NCI-H460 (cell line): ENCODE data around the gene CPT1A. TPM values are rescaled to one million over a fixed set of nuclear protein-coding genes. Genes with fewer than 3 reads are reported as not detected.

Source experiments
- DNase-seq: peaks from one replicate; pipeline ENCODE4 v3.0.0-alpha.2; 2016; ENCODE audit warnings: low read depth; ENCODE audit errors: extremely low read depth
- total RNA-seq: library from RNA; depleted of rRNA; stranded (reverse); fragments of >200 nt; shearing (Covaris generic); gene quantifications from 2 replicates; pipeline ENCODE4 v1.2.3, GENCODE V29; 2014; rRNA removed

The CPT1A gene
- total RNA-seq, 1 experiment from 2014 or later = 19.3 TPM

DNA sequence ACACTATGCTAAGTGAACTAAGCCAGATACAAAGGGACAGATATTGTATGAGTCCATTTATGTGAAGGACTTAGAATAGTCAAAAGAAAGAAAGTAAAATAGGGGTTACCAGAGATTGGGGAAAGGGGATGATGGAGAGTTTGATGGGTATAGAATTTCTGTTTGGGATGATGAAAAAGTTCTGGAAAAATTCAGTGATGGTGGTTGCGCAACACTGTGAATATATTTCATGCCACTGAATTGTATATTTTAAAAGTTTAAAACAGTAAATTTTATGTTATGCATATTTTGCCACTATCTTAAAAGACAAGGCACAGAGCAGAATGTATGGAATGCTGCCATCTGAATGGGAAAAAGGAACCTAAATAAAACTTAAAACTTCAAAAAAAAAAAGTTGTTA lies 119.6 kb downstream of the CPT1A start:
- no peak for DNase-seq

DNA sequence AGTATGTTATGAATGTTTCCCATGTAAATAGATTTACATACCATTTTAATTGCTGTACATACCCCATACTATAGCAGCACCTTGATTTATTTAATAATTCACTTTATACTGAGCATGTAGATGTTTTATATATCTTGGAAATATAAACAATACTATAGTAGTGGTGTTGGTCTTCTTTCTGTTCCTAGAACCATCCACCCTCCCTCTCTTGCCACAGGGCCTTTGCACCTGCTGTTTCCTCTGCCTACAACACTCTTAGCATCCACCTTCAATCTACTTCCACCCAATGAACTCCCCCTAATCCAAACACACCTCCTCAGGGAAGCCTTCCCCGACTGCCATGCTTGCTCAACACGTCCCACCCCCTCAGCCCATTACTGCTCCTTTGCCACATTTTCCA lies 120.6 kb downstream of the CPT1A start:
- no peak for DNase-seq

DNA sequence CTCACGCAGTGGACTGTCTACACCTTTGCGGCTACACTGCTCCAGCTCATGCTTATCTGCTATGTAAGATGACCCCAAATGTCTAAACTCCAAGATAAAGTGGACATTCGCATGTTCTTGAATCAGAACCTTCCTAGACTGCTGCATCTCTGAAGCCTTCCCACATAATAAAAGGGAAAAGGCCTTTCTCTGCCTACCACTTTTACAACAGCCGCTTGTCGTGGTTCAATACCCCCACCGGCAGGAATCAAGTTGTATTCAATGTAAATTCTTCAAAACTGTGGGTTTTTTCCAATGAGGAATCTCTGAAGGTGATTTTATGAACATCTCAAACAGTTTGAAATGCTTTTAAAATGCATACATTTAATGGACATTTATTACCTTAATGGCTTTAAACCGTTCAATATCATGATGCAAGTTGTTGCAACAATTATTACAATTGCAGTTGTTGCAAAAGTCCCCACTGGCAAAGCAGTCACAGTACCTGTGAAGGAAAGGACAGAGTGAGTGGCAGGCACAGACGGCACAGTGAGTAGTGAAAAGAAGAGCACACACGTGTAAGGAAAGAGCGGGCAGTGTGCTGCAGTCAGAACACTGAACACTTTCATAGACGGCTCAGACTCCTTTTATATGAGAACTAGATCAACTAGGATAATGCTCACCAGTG lies 126.1 kb downstream of the CPT1A start:
- no peak for DNase-seq

DNA sequence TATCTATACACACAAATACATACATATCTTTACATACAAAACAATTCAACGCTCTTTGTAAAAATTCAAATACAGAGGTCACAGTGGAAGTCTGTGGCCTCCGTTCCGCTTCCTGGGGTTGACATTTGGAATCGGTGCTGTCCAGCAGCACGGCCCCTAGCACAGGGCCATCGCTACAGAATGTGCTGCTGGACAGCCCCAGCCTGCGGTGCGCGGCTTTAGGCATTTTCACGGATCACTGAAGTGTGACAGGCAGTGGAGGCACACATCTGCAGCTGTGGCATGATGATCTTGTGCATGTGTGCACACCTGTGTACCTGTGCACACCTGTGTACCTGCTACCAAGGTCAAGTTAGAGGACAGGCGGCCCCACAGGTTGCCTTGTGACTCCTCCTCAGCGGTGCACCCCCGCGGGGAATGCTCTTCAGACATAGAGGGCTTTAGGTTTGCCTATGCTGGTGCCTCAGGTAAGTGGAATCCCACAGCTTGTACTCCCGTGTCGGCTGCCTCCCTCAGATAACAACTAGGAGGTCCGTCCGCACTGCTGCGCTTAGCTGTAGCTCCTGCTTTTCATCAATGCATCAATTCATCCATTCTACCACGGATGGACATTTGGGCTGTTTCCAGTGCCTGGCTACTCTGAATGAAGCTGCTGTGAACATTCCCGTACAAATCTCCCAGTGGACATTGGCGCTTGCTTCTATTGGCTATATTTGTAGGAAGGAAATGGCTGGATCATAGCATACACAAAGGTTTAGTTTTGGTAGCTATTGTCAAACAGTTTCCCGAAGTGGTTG lies 127.5 kb downstream of the CPT1A start:
- DNase-seq = no peak

DNA sequence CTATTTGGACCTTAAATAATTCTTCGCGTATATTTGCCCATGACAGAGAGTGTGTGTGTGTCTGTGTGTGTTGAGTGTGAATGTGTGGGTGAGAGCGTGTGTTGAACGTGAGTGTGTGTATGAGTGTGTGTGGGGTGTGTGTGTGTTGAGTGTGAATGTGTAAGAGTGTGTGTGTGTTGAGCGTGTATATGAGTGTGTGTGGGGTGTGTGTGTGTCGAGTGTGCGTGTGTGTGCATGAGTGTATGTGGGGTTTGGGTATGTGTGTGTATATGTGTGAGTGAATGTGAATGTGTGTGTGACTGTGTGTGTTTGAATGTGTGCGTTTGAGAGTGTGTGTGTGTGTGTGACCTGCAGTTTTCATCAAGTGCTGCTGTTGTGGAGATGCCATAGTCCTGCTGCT lies 130.6 kb downstream of the CPT1A start:
- DNase-seq = no peak

DNA sequence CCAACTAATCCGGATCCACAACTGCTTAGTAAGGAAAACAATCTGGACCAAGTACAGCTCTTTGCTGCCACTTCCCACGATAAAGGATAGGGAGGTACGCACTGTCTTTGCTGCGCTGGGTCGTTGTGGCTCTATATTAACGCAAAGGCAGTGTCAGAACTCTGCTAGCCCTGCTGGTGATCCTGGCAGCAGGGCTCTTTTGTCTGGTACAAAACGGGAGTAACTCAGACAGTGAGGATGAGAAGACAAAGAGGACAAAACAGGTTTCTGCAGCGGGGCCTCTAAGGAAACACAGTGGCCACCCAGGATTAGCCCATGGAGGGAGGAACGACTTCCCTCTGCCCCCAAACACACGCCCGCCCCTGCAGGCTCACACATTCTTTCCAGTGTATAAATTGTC lies 131.3 kb downstream of the CPT1A start:
- no peak for DNase-seq

DNA sequence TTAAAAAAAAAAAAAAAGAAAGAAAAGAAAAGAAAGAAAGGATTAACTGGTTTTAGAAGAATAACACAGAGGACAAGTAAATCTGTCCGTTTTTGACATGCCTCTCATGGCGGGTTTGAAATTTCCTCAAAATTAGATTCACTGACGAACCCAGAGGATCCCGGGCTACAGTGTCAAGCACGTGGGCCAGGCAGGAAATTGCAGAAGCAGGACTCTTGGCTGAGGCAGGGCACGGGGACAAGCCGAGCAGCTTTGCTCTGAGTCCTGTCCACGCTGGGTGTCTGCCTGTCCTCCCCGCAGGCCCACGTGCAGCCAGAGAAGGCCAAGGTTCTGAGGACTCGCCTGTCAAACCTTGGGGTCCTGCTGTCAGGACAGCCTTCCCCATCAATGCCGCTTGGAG lies 132.7 kb downstream of the CPT1A start:
- DNase-seq = no peak

DNA sequence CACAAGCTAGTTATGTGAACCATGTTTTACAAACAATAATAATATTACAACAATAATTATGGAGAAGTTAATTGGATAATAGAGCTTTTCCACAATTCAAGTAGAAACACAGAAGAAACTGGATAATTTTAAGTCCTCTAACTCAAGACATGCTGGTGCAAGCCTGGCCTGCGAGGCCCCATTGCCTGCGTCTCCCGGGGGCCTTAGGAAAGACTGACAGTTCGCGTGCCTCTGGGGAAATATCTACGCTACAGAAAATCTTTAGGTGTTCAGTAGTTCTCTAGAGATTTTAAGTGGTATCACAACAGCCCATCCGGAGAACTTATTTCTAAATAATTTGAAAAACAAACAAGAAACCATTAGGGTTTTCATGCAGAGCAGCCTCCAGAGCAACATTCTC lies 134.2 kb downstream of the CPT1A start:
- DNase-seq = no peak

DNA sequence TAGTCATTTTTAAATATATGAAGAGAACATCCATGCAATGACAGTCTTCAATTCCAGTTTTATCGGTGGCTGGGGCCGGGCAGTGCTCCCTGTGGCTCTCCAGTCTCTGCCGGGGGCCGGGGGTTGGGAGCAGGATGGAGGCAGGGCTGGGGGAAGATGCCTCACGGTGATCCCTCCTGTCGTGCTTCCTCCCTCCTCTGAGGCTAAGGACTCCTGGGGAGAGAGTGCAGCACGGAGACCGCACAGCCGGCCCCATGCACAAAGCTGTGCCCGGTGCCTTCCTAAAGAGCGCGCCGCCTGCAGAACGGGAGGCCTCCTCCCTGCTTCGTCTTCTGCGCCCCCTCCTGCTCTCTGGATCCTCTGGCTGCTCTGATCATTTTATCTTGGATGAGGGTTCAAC lies 136.8 kb downstream of the CPT1A start:
- DNase-seq = no peak

Other genes starting within 250 kb of the CPT1A start
- 35.4 and 37.1 TPM in 2 replicates for gene GAL, start 157.4 kb downstream of the CPT1A start, total RNA-seq
- 3.9 and 5.1 TPM in 2 replicates for gene TESMIN, start 90.4 kb downstream of the CPT1A start, total RNA-seq
- gene MRPL21, start 61.9 kb upstream of the CPT1A start, total RNA-seq = 106 and 115 TPM in 2 replicates
- 7.0 and 8.3 TPM in 2 replicates for gene IGHMBP2, start 62.0 kb upstream of the CPT1A start, total RNA-seq
- not detected in 2 replicates for gene MRGPRD, start 139.1 kb upstream of the CPT1A start, total RNA-seq
- 0.43 TPM in 1 of 2 replicates, not detected in the other for gene MRGPRF, start 171.3 kb upstream of the CPT1A start, total RNA-seq
- 3.6 and 4.6 TPM in 2 replicates for gene TPCN2, start 207.0 kb upstream of the CPT1A start, total RNA-seq